ENCODE measurements around the gene NPL.

Gene NPL

DNA sequence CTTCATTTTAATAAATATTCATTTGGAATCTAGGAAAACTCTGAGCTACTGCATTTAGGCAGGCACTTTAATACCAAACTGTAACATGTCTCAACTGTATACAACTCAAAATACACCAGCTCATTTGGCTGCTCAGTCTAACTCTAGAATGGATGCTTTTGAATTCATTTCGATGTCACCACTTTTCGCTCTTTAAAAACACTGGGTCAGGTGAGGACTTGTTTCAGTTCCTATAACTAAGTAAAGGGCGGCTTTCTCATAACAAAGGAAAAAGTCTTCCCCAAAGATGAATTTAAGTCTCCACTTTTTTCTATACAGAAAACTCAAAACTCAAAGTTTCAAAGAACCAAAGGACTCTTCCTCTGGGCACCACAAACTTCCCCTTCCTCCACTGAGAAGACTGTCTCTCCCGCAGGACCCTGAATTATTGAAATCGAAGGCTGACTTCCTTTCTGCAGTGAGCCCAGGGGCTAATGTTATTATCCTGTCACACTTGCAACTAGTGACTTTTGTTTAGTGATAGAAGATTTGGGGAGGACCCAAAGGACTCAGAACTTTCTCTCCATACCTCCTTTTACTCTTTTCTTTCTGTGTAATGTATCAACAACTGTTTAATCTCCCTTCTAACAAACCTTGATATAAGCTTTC lies 39.8 kb downstream of the NPL start:
- in situ Hi-C loops (cut with MboI; ENCODE audit: low sequenced_read_pairs, unreplicated experiment): no loop called here
- TF ChIP-seq, protein P1, sequence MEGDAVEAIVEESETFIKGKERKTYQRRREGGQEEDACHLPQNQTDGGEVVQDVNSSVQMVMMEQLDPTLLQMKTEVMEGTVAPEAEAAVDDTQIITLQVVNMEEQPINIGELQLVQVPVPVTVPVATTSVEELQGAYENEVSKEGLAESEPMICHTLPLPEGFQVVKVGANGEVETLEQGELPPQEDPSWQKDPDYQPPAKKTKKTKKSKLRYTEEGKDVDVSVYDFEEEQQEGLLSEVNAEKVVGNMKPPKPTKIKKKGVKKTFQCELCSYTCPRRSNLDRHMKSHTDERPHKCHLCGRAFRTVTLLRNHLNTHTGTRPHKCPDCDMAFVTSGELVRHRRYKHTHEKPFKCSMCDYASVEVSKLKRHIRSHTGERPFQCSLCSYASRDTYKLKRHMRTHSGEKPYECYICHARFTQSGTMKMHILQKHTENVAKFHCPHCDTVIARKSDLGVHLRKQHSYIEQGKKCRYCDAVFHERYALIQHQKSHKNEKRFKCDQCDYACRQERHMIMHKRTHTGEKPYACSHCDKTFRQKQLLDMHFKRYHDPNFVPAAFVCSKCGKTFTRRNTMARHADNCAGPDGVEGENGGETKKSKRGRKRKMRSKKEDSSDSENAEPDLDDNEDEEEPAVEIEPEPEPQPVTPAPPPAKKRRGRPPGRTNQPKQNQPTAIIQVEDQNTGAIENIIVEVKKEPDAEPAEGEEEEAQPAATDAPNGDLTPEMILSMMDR (IDR thresholded peaks at IDR 0.05; ENCODE audit: borderline replicate concordance, control extremely low read depth, extremely low read depth, insufficient read depth, missing control alignments): no peak
- DNase-seq (ENCODE audit: low spot score): peak; percentile 50

DNA sequence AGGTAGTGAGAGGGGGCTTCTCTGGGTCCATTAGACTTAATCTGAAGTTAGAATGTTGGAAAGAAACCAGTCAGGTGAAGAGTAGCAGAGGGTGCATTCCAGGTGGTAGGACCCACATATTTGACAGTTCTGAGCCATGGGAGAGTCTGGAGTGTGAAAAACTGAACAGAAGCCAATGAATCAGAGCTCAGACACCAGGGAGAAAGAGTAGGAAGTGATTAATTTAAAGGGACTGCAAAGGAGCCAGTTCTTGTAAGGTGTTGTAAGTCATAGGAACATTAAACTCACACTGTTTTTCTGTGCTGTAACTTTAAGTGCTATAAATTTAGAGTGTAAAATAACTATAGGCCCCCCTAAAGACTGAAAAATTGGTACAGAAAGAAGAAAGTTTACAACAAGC lies 43.7 kb downstream of the NPL start:
- no peak for DNase-seq (ENCODE audit: low spot score)
- TF ChIP-seq, protein P1 (IDR thresholded peaks at IDR 0.05; ENCODE audit: borderline replicate concordance, control extremely low read depth, extremely low read depth, insufficient read depth, missing control alignments): no peak
- in situ Hi-C loops (cut with MboI; ENCODE audit: low sequenced_read_pairs, unreplicated experiment): no loop called here

DNA sequence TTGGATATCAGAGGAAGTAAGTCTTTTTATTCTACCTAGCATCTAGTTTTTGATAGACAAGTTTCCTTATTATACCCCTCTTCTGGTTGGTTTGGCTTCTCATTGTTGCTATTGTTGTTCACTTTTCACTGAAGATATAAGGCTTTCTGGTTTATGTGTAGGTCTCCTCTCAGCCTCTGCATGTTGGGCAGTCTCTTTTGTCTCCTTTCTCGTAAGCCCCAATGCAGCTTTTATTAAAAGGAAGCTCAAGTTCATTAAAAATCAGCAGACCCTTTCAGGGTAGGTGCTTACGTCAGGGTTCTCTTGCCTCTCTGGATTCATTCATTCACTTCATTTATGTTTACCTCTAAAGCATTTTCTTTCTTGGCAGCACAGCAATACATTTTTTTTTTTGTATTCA lies 44.8 kb downstream of the NPL start:
- TF ChIP-seq, protein P1 (IDR thresholded peaks at IDR 0.05; ENCODE audit: borderline replicate concordance, control extremely low read depth, extremely low read depth, insufficient read depth, missing control alignments): no peak
- in situ Hi-C loops (cut with MboI; ENCODE audit: low sequenced_read_pairs, unreplicated experiment): no loop called here
- no peak for DNase-seq (ENCODE audit: low spot score)

DNA sequence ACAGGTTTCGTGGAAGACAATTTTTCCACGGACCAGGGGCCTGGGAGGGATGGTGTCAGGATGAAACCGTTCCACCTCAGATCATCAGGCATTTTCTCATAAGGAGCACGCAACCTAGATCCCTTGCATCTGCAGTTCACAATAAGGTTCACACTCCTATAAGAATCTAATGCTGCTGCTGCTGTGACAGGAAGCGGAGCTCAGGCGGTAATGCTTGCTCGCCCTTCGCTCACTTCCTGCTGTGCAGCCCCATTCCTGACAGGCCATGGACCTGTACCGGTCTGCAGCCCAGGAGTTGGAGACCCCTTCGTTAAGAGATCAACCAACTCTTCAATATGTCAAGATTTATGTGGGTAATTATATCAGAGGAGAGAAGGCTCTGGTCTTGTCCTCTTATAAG lies 46.2 kb downstream of the NPL start:
- TF ChIP-seq, protein P1 (IDR thresholded peaks at IDR 0.05; ENCODE audit: borderline replicate concordance, control extremely low read depth, extremely low read depth, insufficient read depth, missing control alignments): no peak

DNA sequence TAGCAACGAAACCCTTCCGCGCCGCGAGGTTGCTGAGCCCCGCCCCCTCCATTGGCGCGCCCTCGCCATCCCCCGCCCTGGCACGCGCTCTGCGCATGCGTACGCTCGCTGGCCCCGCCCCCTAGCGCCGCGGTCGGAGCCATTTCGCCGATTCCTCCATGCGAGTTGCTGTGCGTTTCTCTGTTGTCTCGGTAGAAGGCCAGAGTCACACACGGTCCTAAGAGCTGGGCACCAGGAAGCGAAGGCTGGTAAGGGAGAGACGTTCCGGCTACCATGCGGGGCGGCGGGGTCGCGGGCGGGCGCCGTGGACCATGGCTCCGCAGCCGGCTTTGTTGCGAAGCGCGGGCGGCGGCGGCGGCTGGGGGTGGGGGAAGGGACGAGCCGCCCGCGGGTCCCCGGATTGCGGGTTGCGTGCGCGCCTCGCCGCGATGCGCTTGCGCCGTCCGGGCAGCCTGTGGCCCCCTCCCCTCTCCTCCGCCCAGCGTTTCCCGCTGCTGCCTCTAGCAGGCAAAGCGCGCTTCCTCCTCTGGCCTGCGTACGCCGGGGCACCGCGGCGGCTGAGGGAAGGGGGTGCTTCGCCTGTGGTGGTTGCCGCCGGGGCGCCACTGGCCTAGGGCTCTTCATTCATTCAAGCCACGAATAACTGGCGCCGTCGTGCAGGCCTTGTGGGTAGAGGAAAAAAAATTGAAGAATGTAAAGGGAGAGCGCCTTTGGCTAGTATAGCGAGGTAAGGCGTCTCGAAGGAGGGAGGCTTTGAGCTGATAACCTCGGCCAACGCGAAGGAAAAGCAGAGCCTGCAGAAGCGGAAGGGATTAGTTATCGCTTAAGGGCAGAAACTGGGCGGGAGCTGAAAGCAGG lies 49.9 kb downstream of the NPL start, which contains the start of gene DHX9:
Gene DHX9, plus strand, starts transcription at position 139 of the 858 bp plus-strand sequence. CDS start 3,220 bp downstream, outside the sequence.
- in situ Hi-C loops (cut with MboI; ENCODE audit: low sequenced_read_pairs, unreplicated experiment): no loop called here
- TF ChIP-seq, protein P1 (IDR thresholded peaks at IDR 0.05; ENCODE audit: borderline replicate concordance, control extremely low read depth, extremely low read depth, insufficient read depth, missing control alignments): peak; percentile 19
- DNase-seq (ENCODE audit: low spot score): peak; percentile 98

More for the DNA sequence above, 46.2 kb downstream of the NPL start:
- no peak for DNase-seq (ENCODE audit: low spot score)
- in situ Hi-C loops (cut with MboI; ENCODE audit: low sequenced_read_pairs, unreplicated experiment): no loop called here

DNA sequence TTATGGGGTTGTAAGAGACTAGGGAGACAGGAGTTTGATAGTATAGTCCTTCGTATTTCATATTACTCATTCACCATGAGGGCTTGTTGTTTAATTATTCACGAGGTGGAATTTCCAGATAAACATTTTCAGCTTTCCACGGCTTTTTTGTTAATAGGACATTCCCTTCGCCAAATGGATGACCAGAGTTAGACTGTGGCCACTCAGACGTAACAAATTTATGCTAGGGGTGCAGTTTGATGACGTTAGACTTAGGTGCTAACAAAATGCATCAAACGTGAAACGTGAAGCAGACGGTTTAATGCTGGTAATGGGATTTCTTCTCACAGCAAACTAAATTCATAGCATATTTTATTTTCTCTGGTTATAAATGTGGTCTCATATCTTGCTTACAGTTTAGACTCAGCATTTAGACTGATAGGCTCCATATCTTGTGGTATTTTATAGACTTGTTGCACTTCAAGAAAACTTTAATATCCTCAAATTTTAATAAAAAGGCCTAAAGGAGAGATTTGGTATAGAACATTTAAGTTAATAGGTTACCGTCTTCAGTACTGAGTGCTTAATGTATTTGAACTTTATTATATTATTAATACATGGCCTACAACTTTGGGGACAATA lies 51.9 kb downstream of the NPL start:
- TF ChIP-seq, protein P1 (IDR thresholded peaks at IDR 0.05; ENCODE audit: borderline replicate concordance, control extremely low read depth, extremely low read depth, insufficient read depth, missing control alignments): no peak

More for the DNA sequence above, 51.9 kb downstream of the NPL start:
- peak; percentile 41 for DNase-seq (ENCODE audit: low spot score)
- in situ Hi-C loops (cut with MboI; ENCODE audit: low sequenced_read_pairs, unreplicated experiment): no loop called here

Data from GM13976 (cell line).